OCI-LY3 (cell line): ENCODE measurements around the gene ACBD3.
A peak's percentile ranks its signal among the peaks of the same experiment; 100 is the strongest.

Source experiments
- H2AFZ ChIP-seq: fragments of 200-600, 300-600 bp; shearing (Covaris generic); 2 replicates; pipeline ENCODE4 v1.6.0; 2014; ENCODE audit warnings: antibody characterized with exemption, low read depth, low read length
- H3K27ac ChIP-seq: fragments of 200-600, 300-600 bp; sonication (generic); 2 replicates; pipeline ENCODE4 v1.5.1; 2014; ENCODE audit warnings: mild to moderate bottlenecking, low read length, moderate library complexity, mixed read lengths
- H3K27me3 ChIP-seq: fragments of 200-600, 300-600 bp; sonication (generic); 2 replicates; pipeline ENCODE4 v1.6.1; 2014; ENCODE audit warnings: low read depth, low read length, mixed read lengths
- H3K36me3 ChIP-seq: fragments of 200-600, 300-600 bp; sonication (generic); replicated peaks from 2 replicates; pipeline ENCODE3; 2014; ENCODE audit warnings: low read depth, low read length, mixed read lengths
- H3K4me1 ChIP-seq: fragments of 300-600, 200-600 bp; sonication (generic); 2 replicates; pipeline ENCODE4 v1.6.1; 2014; ENCODE audit warnings: low read length, mixed read lengths
- H3K4me2 ChIP-seq: fragments of 200-600, 300-600 bp; sonication (generic); 2 replicates; pipeline ENCODE4 v1.6.1; 2014; ENCODE audit warnings: low read length, mixed read lengths
- H3K4me3 ChIP-seq: fragments of 300-600, 200-600 bp; sonication (generic); 2 replicates; pipeline ENCODE4 v1.5.1; 2014; ENCODE audit warnings: antibody characterized with exemption, mild to moderate bottlenecking, low read length, moderate library complexity
- H3K79me2 ChIP-seq: fragments of 300-600, 200-600 bp; shearing (Covaris generic); 2 replicates; pipeline ENCODE4 v1.6.1; 2014; ENCODE audit warnings: mild to moderate bottlenecking, low read length, mixed read lengths
- H3K9ac ChIP-seq: fragments of 300-600, 200-600 bp; shearing (Covaris generic); 2 replicates; pipeline ENCODE4 v1.6.0; 2014; ENCODE audit warnings: mild to moderate bottlenecking, low read length, moderate library complexity
- H3K9me3 ChIP-seq: fragments of 200-600, 300-600 bp; shearing (Covaris generic); 2 replicates; pipeline ENCODE4 v1.6.1; 2014; ENCODE audit warnings: low read length, mixed read lengths; ENCODE audit not compliant: insufficient read depth
- H4K20me1 ChIP-seq: fragments of 200-600, 300-600 bp; sonication (generic); 2 replicates; pipeline ENCODE4 v1.6.1; 2016; ENCODE audit warnings: low read length, mixed read lengths; ENCODE audit not compliant: insufficient read depth
- EZH2phosphoT487 ChIP-seq: fragments of 200-600 bp; shearing (Covaris generic); IDR thresholded peaks from 2 replicates; pipeline ENCODE4 v1.6.1; 2018; ENCODE audit warnings: antibody characterized with exemption, mixed run types, low read depth
- TF ChIP-seq, protein P1 (sequence below): fragments of 200-600, 300-600 bp; sonication (generic); IDR thresholded peaks from 2 replicates; pipeline ENCODE4 v1.5.1; 2014; ENCODE audit warnings: antibody characterized with exemption, low read length, low read depth

The ACBD3 gene

GRCh38 chr1:226223786-226224244 lies 37.3 kb upstream of the ACBD3 start:
- TF ChIP-seq, protein P1, sequence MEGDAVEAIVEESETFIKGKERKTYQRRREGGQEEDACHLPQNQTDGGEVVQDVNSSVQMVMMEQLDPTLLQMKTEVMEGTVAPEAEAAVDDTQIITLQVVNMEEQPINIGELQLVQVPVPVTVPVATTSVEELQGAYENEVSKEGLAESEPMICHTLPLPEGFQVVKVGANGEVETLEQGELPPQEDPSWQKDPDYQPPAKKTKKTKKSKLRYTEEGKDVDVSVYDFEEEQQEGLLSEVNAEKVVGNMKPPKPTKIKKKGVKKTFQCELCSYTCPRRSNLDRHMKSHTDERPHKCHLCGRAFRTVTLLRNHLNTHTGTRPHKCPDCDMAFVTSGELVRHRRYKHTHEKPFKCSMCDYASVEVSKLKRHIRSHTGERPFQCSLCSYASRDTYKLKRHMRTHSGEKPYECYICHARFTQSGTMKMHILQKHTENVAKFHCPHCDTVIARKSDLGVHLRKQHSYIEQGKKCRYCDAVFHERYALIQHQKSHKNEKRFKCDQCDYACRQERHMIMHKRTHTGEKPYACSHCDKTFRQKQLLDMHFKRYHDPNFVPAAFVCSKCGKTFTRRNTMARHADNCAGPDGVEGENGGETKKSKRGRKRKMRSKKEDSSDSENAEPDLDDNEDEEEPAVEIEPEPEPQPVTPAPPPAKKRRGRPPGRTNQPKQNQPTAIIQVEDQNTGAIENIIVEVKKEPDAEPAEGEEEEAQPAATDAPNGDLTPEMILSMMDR = peak; percentile 32; the same call in 1 of the 2 replicates
- TF ChIP-seq EZH2phosphoT487 = no peak
- H3K4me3 ChIP-seq = peak overlapping the region; percentile 83
- H2AFZ ChIP-seq = peak overlapping the region; percentile 23
- H3K27me3 ChIP-seq = no peaks in the 10 kb centered on the region
- H3K9me3 ChIP-seq = no peaks in the 10 kb centered on the region
- no peaks in the 10 kb centered on the region for H3K79me2 ChIP-seq
- H3K4me2 ChIP-seq = peak overlapping the region; percentile 77
- H3K27ac ChIP-seq = no peak overlapping the region
- H3K4me1 ChIP-seq = peaks cover 3% of the 10 kb centered on the region
- H3K36me3 ChIP-seq = peaks cover 3% of the 10 kb centered on the region
- peak overlapping the region; percentile 49 for H3K9ac ChIP-seq
- no peaks in the 10 kb centered on the region for H4K20me1 ChIP-seq

GRCh38 chr1:226223157-226223785 lies 36.7 kb upstream of the ACBD3 start, which contains the start of gene MIXL1:
MIXL1 (plus strand) TSS chr1:226223664; CDS start chr1:226223682, 18 bp downstream.
- H3K27me3 ChIP-seq = no peaks in the 10 kb centered on the region
- peaks cover 3% of the 10 kb centered on the region for H3K4me1 ChIP-seq
- H3K9me3 ChIP-seq = no peaks in the 10 kb centered on the region
- H4K20me1 ChIP-seq = no peaks in the 10 kb centered on the region
- H2AFZ ChIP-seq = peak within 1 kb of the TSS; percentile 77
- peaks cover 3% of the 10 kb centered on the region for H3K36me3 ChIP-seq
- TF ChIP-seq, protein P1 = no peak
- TF ChIP-seq EZH2phosphoT487 = no peak
- no peak within 1 kb of the TSS for H3K27ac ChIP-seq
- peak within 1 kb of the TSS; percentile 49 for H3K9ac ChIP-seq
- peak within 1 kb of the TSS; percentile 77 for H3K4me2 ChIP-seq
- peak within 1 kb of the TSS; percentile 83 for H3K4me3 ChIP-seq
- no peaks in the 10 kb centered on the region for H3K79me2 ChIP-seq

DNA sequence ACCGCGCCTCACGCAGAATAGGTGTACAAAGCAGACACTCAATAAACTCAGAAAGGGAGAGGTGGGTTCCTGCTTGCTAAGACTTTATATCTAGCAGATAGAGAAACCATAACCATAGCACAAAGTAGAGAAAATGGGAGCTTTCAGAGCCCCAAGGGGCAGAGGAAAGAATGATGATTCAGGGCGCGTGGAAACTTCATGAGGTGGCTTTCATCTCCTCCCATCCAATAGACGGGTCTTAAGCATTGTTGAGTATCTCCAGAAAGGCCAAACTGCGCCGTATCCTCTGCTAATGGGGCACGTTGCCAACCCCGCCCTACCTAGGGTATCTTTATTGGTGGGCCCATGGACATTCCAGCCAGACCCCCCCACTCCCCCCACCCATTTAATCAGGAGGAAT lies 36.1 kb upstream of the ACBD3 start:
- Histone ChIP-seq H3K9ac (no peak overlapping the region), H3K27ac (no peak overlapping the region), H3K4me2 (no peak overlapping the region), H3K36me3 (peaks cover 3% of the 10 kb centered on the region), H4K20me1 (no peaks in the 10 kb centered on the region), H3K4me1 (peaks cover 3% of the 10 kb centered on the region), H3K4me3 (no peak overlapping the region), H3K27me3 (no peaks in the 10 kb centered on the region), H3K79me2 (no peaks in the 10 kb centered on the region), H3K9me3 (no peaks in the 10 kb centered on the region), H2AFZ (no peak overlapping the region)
- TF ChIP-seq, protein P1 = no peak
- TF ChIP-seq EZH2phosphoT487 = no peak

DNA sequence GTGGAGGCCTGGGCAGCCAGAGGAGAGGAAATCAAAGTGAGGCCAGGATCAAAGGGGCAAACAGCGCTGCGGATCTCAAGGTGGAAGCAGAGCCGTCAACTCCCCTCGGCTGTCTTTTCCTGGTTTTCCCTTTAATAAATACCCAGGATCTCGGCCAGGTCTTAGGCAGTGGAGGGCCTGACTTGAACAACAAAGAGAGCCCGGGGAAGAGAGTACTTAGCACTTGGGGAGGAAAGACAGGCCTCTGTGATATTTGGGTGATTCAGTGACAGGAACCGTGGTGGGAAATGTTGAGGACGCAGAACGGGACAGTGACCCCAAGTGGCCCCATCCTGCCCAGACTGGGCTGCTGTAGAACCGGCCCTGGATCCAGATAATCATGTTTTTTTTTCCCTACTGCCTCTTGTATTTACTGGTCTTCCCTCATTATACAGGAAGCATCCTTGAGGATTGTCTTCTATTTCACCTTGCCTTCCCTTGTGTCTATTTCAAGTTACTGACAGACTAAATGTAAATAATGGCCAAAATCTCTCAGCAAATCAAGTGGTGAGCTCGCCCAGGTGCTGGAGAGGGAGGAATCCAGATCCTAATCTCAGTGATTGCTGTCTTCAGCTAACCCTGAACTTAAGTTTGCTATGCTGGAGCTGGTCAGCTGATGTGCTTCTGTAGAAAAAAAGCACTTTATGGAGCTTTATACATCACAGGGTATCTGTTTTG lies 34.1 kb upstream of the ACBD3 start:
- H2AFZ ChIP-seq = no peak overlapping the region
- H3K9me3 ChIP-seq = no peaks in the 10 kb centered on the region
- no peak for TF ChIP-seq EZH2phosphoT487
- TF ChIP-seq, protein P1 = no peak
- peaks cover 3% of the 10 kb centered on the region for H3K36me3 ChIP-seq
- H3K27ac ChIP-seq = no peak overlapping the region
- no peak overlapping the region for H3K4me3 ChIP-seq
- no peak overlapping the region for H3K9ac ChIP-seq
- no peaks in the 10 kb centered on the region for H3K79me2 ChIP-seq
- H3K4me1 ChIP-seq = peaks cover 3% of the 10 kb centered on the region
- no peaks in the 10 kb centered on the region for H4K20me1 ChIP-seq
- H3K27me3 ChIP-seq = no peaks in the 10 kb centered on the region
- H3K4me2 ChIP-seq = no peak overlapping the region
